T-helper 1 cell treated with Interleukin-12 subunit alpha and Interleukin-12 subunit beta and Interleukin-4 antibody, amounts not matched to agents 30 μg/mL and 1 μg/mL, for 36 hours (primary cell): ENCODE results near the gene NCAN.
"Not testable (repeated sequence)": the region's sequence is repeated elsewhere in the genome, so short reads cannot be mapped to it uniquely, and the experiment has no call there.

Experiments
- H3K27ac Mint-ChIP-seq: one replicate; pipeline ENCODE4 v1.8.0; 2021; ENCODE audit warnings: mild to moderate bottlenecking, mixed read lengths
- H3K27me3 Mint-ChIP-seq: one replicate; pipeline ENCODE4 v1.8.0; 2021; ENCODE audit warnings: low read depth, mixed read lengths
- H3K36me3 Mint-ChIP-seq: one replicate; pipeline ENCODE4 v1.8.0; 2021; ENCODE audit warnings: low read depth, mixed read lengths
- H3K4me1 Mint-ChIP-seq: one replicate; pipeline ENCODE4 v1.8.0; 2021; ENCODE audit warnings: low read depth, mixed read lengths
- H3K4me3 Mint-ChIP-seq: one replicate; pipeline ENCODE4 v1.8.0; 2021; ENCODE audit warnings: mild to moderate bottlenecking, moderate library complexity, mixed read lengths
- H3K9me3 Mint-ChIP-seq: one replicate; pipeline ENCODE4 v1.8.0; 2021; ENCODE audit warnings: mixed read lengths

NCAN gene

GRCh38 chr19:19226204-19226603 lies 14.4 kb downstream of the NCAN start:
- Mint-ChIP-seq H3K4me1 (peaks cover 3% of the 10 kb centered on the region), H3K9me3 (no peaks in the 10 kb centered on the region), H3K27me3 (peaks cover 13% of the 10 kb centered on the region), H3K4me3 (no peak overlapping the region), H3K36me3 (no peaks in the 10 kb centered on the region), H3K27ac (no peak overlapping the region)

- no peaks in the 10 kb centered on the region for H3K36me3 Mint-ChIP-seq
- H3K27ac Mint-ChIP-seq = no peak overlapping the region
- H3K9me3 Mint-ChIP-seq = no peaks in the 10 kb centered on the region
- peaks cover 3% of the 10 kb centered on the region for H3K4me1 Mint-ChIP-seq
- peaks cover 13% of the 10 kb centered on the region for H3K27me3 Mint-ChIP-seq
- no peak overlapping the region for H3K4me3 Mint-ChIP-seq
Measured at GRCh38 chr19:19226663-19227062, 14.9 kb downstream of the NCAN start.

GRCh38 chr19:19227217-19227616 lies 15.5 kb downstream of the NCAN start:
- no peaks in the 10 kb centered on the region for H3K9me3 Mint-ChIP-seq

GRCh38 chr19:19229701-19230100 lies 17.9 kb downstream of the NCAN start:
- H3K27me3 Mint-ChIP-seq = no peaks in the 10 kb centered on the region
- no peaks in the 10 kb centered on the region for H3K36me3 Mint-ChIP-seq
- no peak overlapping the region for H3K4me3 Mint-ChIP-seq
- H3K4me1 Mint-ChIP-seq = peaks cover 2% of the 10 kb centered on the region
- H3K9me3 Mint-ChIP-seq = no peaks in the 10 kb centered on the region
- H3K27ac Mint-ChIP-seq = no peak overlapping the region

More at GRCh38 chr19:19227217-19227616, 15.5 kb downstream of the NCAN start:
- Mint-ChIP-seq H3K27ac (no peak overlapping the region), H3K27me3 (peaks cover 13% of the 10 kb centered on the region), H3K4me3 (no peak overlapping the region), H3K4me1 (peaks cover 3% of the 10 kb centered on the region), H3K36me3 (no peaks in the 10 kb centered on the region)

- no peak overlapping the region for H3K27ac Mint-ChIP-seq
- H3K36me3 Mint-ChIP-seq = no peaks in the 10 kb centered on the region
- no peaks in the 10 kb centered on the region for H3K9me3 Mint-ChIP-seq
- no peaks in the 10 kb centered on the region for H3K27me3 Mint-ChIP-seq
- H3K4me1 Mint-ChIP-seq = no peaks in the 10 kb centered on the region
- no peak overlapping the region for H3K4me3 Mint-ChIP-seq
Measured at GRCh38 chr19:19230999-19231398, 19.2 kb downstream of the NCAN start.

- Mint-ChIP-seq H3K9me3 (peaks cover 4% of the 10 kb centered on the region), H3K36me3 (no peaks in the 10 kb centered on the region), H3K27ac (no peak overlapping the region), H3K27me3 (no peaks in the 10 kb centered on the region), H3K4me3 (no peak overlapping the region), H3K4me1 (no peaks in the 10 kb centered on the region)
Measured at GRCh38 chr19:19232261-19232721, 20.5 kb downstream of the NCAN start.

- H3K36me3 Mint-ChIP-seq = no peaks in the 10 kb centered on the region
Measured at GRCh38 chr19:19234220-19234816, 22.6 kb downstream of the NCAN start.

GRCh38 chr19:19236173-19236572 lies 24.4 kb downstream of the NCAN start:
- Mint-ChIP-seq H3K4me3 (no peak overlapping the region), H3K27me3 (no peaks in the 10 kb centered on the region), H3K36me3 (no peaks in the 10 kb centered on the region)

More at GRCh38 chr19:19234220-19234816, 22.6 kb downstream of the NCAN start:
- H3K27me3 Mint-ChIP-seq = no peaks in the 10 kb centered on the region
- H3K4me1 Mint-ChIP-seq = no peaks in the 10 kb centered on the region
- H3K4me3 Mint-ChIP-seq = no peak overlapping the region
- H3K9me3 Mint-ChIP-seq = peaks cover 4% of the 10 kb centered on the region
- H3K27ac Mint-ChIP-seq = no peak overlapping the region

GRCh38 chr19:19238126-19238894 lies 26.6 kb downstream of the NCAN start:
- Mint-ChIP-seq H3K9me3 (peaks cover 4% of the 10 kb centered on the region), H3K27ac (no peak overlapping the region), H3K4me3 (no peak overlapping the region), H3K36me3 (no peaks in the 10 kb centered on the region), H3K4me1 (no peaks in the 10 kb centered on the region), H3K27me3 (no peaks in the 10 kb centered on the region)

More at GRCh38 chr19:19236173-19236572, 24.4 kb downstream of the NCAN start:
- Mint-ChIP-seq H3K27ac (no peak overlapping the region), H3K9me3 (peaks cover 4% of the 10 kb centered on the region), H3K4me1 (no peaks in the 10 kb centered on the region)

- no peaks in the 10 kb centered on the region for H3K27me3 Mint-ChIP-seq
- no peak overlapping the region for H3K4me3 Mint-ChIP-seq
- H3K4me1 Mint-ChIP-seq = no peaks in the 10 kb centered on the region
- peaks cover 4% of the 10 kb centered on the region for H3K9me3 Mint-ChIP-seq
- H3K36me3 Mint-ChIP-seq = no peaks in the 10 kb centered on the region
- H3K27ac Mint-ChIP-seq = no peak overlapping the region
Measured at GRCh38 chr19:19239675-19240074, 27.9 kb downstream of the NCAN start.

GRCh38 chr19:19240476-19240875 lies 28.7 kb downstream of the NCAN start:
- H3K9me3 Mint-ChIP-seq = peaks cover 4% of the 10 kb centered on the region
- H3K36me3 Mint-ChIP-seq = no peaks in the 10 kb centered on the region
- H3K4me1 Mint-ChIP-seq = no peaks in the 10 kb centered on the region
- H3K4me3 Mint-ChIP-seq = no peak overlapping the region
- no peaks in the 10 kb centered on the region for H3K27me3 Mint-ChIP-seq
- H3K27ac Mint-ChIP-seq = no peak overlapping the region

- H3K27me3 Mint-ChIP-seq = peaks cover 20% of the 10 kb centered on the region
- no peak overlapping the region for H3K4me3 Mint-ChIP-seq
- no peaks in the 10 kb centered on the region for H3K9me3 Mint-ChIP-seq
Measured at GRCh38 chr19:19250196-19250801, 38.5 kb downstream of the NCAN start.

GRCh38 chr19:19253409-19253808 lies 41.7 kb downstream of the NCAN start:
- not testable (repeated sequence) for H3K27ac Mint-ChIP-seq, H3K9me3 Mint-ChIP-seq, H3K4me3 Mint-ChIP-seq, H3K4me1 Mint-ChIP-seq, H3K36me3 Mint-ChIP-seq
- H3K27me3 Mint-ChIP-seq = peaks cover 27% of the 10 kb centered on the region

More at GRCh38 chr19:19250196-19250801, 38.5 kb downstream of the NCAN start:
- no peaks in the 10 kb centered on the region for H3K36me3 Mint-ChIP-seq
- H3K27ac Mint-ChIP-seq = no peak overlapping the region
- no peaks in the 10 kb centered on the region for H3K4me1 Mint-ChIP-seq

GRCh38 chr19:19256072-19256969 lies 44.6 kb downstream of the NCAN start:
- peaks cover 33% of the 10 kb centered on the region for H3K27me3 Mint-ChIP-seq
- no peak overlapping the region for H3K27ac Mint-ChIP-seq
- no peaks in the 10 kb centered on the region for H3K36me3 Mint-ChIP-seq
- H3K9me3 Mint-ChIP-seq = no peaks in the 10 kb centered on the region
- no peaks in the 10 kb centered on the region for H3K4me1 Mint-ChIP-seq
- no peak overlapping the region for H3K4me3 Mint-ChIP-seq
